Colonic mucosa (tissue), 4 donors: Measurements from ENCODE around the gene POU2F1. TPM values are rescaled to one million over a fixed set of nuclear protein-coding genes. Genes with fewer than 3 reads are reported as not detected.
A peak's percentile ranks its signal among the peaks of the same experiment; 100 is the strongest.

Experiments used
- DNase-seq: peaks from one replicate; pipeline ENCODE4 v3.0.0-alpha.2; 2020
- H3K27ac ChIP-seq: fragments of 200-600 bp; one replicate; pipeline ENCODE4 v1.8.0; 2021
- H3K27me3 ChIP-seq: fragments of 200-600 bp; one replicate; pipeline ENCODE4 v1.8.0; 2021
- H3K36me3 ChIP-seq: fragments of 200-600 bp; one replicate; pipeline ENCODE4 v1.8.0; 2021
- H3K4me1 ChIP-seq: fragments of 200-600 bp; one replicate; pipeline ENCODE4 v1.8.0; 2021; ENCODE audit warnings: mild to moderate bottlenecking
- H3K4me3 ChIP-seq: fragments of 200-600 bp; one replicate; pipeline ENCODE4 v1.8.0; 2021
- H3K9ac ChIP-seq, 2 donors: one replicate each; pipeline ENCODE4 v1.7.0; 2013; ENCODE audit warnings: control low read depth in 2 of 2, low read depth in 2 of 2, low read length in 2 of 2
- H3K9me3 ChIP-seq: fragments of 200-600 bp; one replicate; pipeline ENCODE4 v1.8.0; 2021
- CTCF ChIP-seq: fragments of 200-600 bp; IDR thresholded peaks from one replicate; pipeline ENCODE4 v1.8.0; 2022; ENCODE audit warnings: antibody characterized with exemption, mild to moderate bottlenecking
- intact Hi-C: fragments of 100-400 bp; cut with DNase I; formaldehyde crosslinking; loops from one replicate; pipeline ENCODE4 v1.14.1; 2022
- total RNA-seq, 2 donors: library from RNA; stranded (reverse); fragmentation: NEBNext Ultra II Directional in 1 of 2; extraction: Animal tissue kit (Norgen Biotek cat#: 25700) in 1 of 2; gene quantifications; one replicate each; pipeline ENCODE4 v1.2.1, GENCODE V29; 2021
- donor health status: healthy.
- donor health status: DM: no; HTN: no; CAD: no.
- donor health status: DM: no; HTN: no; CAD: no.

The POU2F1 gene
- total RNA-seq, 2 donors from 2014 or later: 16.4 to 24.4 TPM

GRCh38 chr1:167435484-167435883, 214.8 kb downstream of the POU2F1 start:
- intact Hi-C loops: no loop called here

GRCh38 chr1:167438171-167439138, 217.8 kb downstream of the POU2F1 start:
- intact Hi-C loops: no loop called here
- Histone ChIP-seq H3K27ac (no peak overlapping the region), H3K4me3 (no peak overlapping the region), H3K9me3 (no peaks in the 10 kb centered on the region), H3K4me1 (peaks cover 3% of the 10 kb centered on the region), H3K9ac (peak overlapping the region in 1 of 2 donors; percentile 8), H3K36me3 (no peaks in the 10 kb centered on the region), H3K27me3 (no peaks in the 10 kb centered on the region)
- no peak for TF ChIP-seq CTCF
- peak; percentile 17 for DNase-seq

More at GRCh38 chr1:167435484-167435883, 214.8 kb downstream of the POU2F1 start:
- no peak for TF ChIP-seq CTCF
- Histone ChIP-seq H3K36me3 (no peaks in the 10 kb centered on the region), H3K4me1 (peaks cover 3% of the 10 kb centered on the region), H3K4me3 (no peak overlapping the region), H3K27ac (no peak overlapping the region), H3K9me3 (no peaks in the 10 kb centered on the region), H3K27me3 (no peaks in the 10 kb centered on the region), H3K9ac (no peak overlapping the region)
- peak; percentile 10 for DNase-seq

GRCh38 chr1:167439301-167439988, 218.8 kb downstream of the POU2F1 start:
- DNase-seq: peak; percentile 67
- no peaks in the 10 kb centered on the region for H3K36me3 ChIP-seq
- peak overlapping the region in 1 of 2 donors; percentile 8 for H3K9ac ChIP-seq
- H3K27ac ChIP-seq: no peak overlapping the region
- peak overlapping the region; percentile 38 for H3K4me3 ChIP-seq
- H3K4me1 ChIP-seq: peaks cover 3% of the 10 kb centered on the region
- TF ChIP-seq CTCF: no peak
- no peaks in the 10 kb centered on the region for H3K9me3 ChIP-seq
- H3K27me3 ChIP-seq: no peaks in the 10 kb centered on the region
- intact Hi-C loops: no loop called here

- H3K9me3 ChIP-seq: no peaks in the 10 kb centered on the region
- H3K9ac ChIP-seq: no peak overlapping the region
- H3K36me3 ChIP-seq: no peaks in the 10 kb centered on the region
- no peak for TF ChIP-seq CTCF
- DNase-seq: peak; percentile 19
- H3K4me1 ChIP-seq: peaks cover 3% of the 10 kb centered on the region
- H3K27ac ChIP-seq: no peak overlapping the region
- no peaks in the 10 kb centered on the region for H3K27me3 ChIP-seq
- intact Hi-C loops: loop anchor here (5.0 to 10.0 kb wide), 3 partner anchors 38 to 368 kb away; no protein-coding TSS in a partner anchor
- H3K4me3 ChIP-seq: no peak overlapping the region
Observed at GRCh38 chr1:167440345-167440744, 219.7 kb downstream of the POU2F1 start.

- Histone ChIP-seq H3K4me3 (no peak overlapping the region), H3K36me3 (no peaks in the 10 kb centered on the region), H3K9me3 (no peaks in the 10 kb centered on the region), H3K9ac (no peak overlapping the region), H3K27ac (no peak overlapping the region), H3K4me1 (peaks cover 3% of the 10 kb centered on the region), H3K27me3 (no peaks in the 10 kb centered on the region)
- intact Hi-C loops: loop anchor here (5.0 to 10.0 kb wide), 3 partner anchors 38 to 368 kb away; no protein-coding TSS in a partner anchor
- peak; percentile 16 for DNase-seq
- TF ChIP-seq CTCF: no peak
Observed at GRCh38 chr1:167440776-167441175, 220.1 kb downstream of the POU2F1 start.
